IMR-90 (cell line): ENCODE data around the gene FABP2. TPM values are rescaled to one million over a fixed set of nuclear protein-coding genes. Genes with fewer than 3 reads are reported as not detected.

Experiments
- ATAC-seq: fragments of 200-7000 bp; cut with Tn5 transposase; 2 replicates; pipeline ENCODE4 v1.9.1; 2020; ENCODE audit warnings: low read depth, mild to moderate bottlenecking, moderate library complexity
- BruUV-seq: library from RNA; stranded (reverse); fragments of 400-500 nt; replicated peaks from 2 replicates; lab custom pipeline; 2021; lab: Mats Ljungman, UMichigan
- CTCF ChIA-PET: fragments of 300-600 bp; formaldehyde crosslinking; extraction: SDS; loops from one replicate; lab custom pipeline; 2021; ENCODE audit warnings: antibody characterized with exemption; lab: Yijun Ruan, JAX
- POLR2A ChIA-PET: fragments of 300-600 bp; sonication (Branson Sonifier 250); formaldehyde crosslinking; loops from one replicate; lab custom pipeline; 2022; ENCODE audit warnings: antibody characterized with exemption; ENCODE audit not compliant: unreplicated experiment; lab: Charles Lee
- DNase-seq: peaks from one replicate; pipeline ENCODE4 v3.0.0; 2013
- H2AFZ ChIP-seq: replicated peaks from 2 replicates; pipeline ENCODE3; 2013; ENCODE audit warnings: low read length, mild to moderate bottlenecking; ENCODE audit not compliant: poor library complexity
- H2AK5ac ChIP-seq: 2 replicates; pipeline ENCODE4 v1.6.1; 2013; ENCODE audit warnings: low read depth, low read length, inconsistent platforms
- H2AK9ac ChIP-seq: replicated peaks from 2 replicates; pipeline ENCODE3; 2013; ENCODE audit warnings: mild to moderate bottlenecking, low read depth, low read length, moderate library complexity; ENCODE audit not compliant: poor library complexity
- H2BK120ac ChIP-seq: 2 replicates; pipeline ENCODE4 v1.6.1; 2013; ENCODE audit warnings: low read depth, low read length, inconsistent platforms
- H2BK15ac ChIP-seq: 3 replicates; pipeline ENCODE4 v1.6.1; 2013; ENCODE audit warnings: low read depth, low read length, inconsistent platforms
- H2BK20ac ChIP-seq: 2 replicates; pipeline ENCODE4 v1.6.1; 2013; ENCODE audit warnings: low read depth, mild to moderate bottlenecking, inconsistent platforms, low read length, moderate library complexity
- H2BK5ac ChIP-seq: 2 replicates; pipeline ENCODE4 v1.6.1; 2013; ENCODE audit warnings: mild to moderate bottlenecking, low read depth, low read length, inconsistent platforms; ENCODE audit not compliant: poor library complexity, severe bottlenecking
- H3K14ac ChIP-seq: replicated peaks from 2 replicates; pipeline ENCODE4 v1.6.1; 2013; ENCODE audit warnings: low read depth, low read length, inconsistent platforms
- H3K18ac ChIP-seq: 2 replicates; pipeline ENCODE4 v1.6.1; 2013; ENCODE audit warnings: low read depth, low read length, control low read depth
- H3K23ac ChIP-seq: 2 replicates; pipeline ENCODE4 v1.6.1; 2013; ENCODE audit warnings: low read depth, low read length, inconsistent platforms
- H3K27ac ChIP-seq: 2 replicates; pipeline ENCODE4 v1.5.1; 2013; ENCODE audit warnings: mild to moderate bottlenecking, control low read depth, low read length; ENCODE audit not compliant: insufficient read depth
- H3K27me3 ChIP-seq: 2 replicates; pipeline ENCODE4 v1.6.1; 2013; ENCODE audit warnings: low read length; ENCODE audit not compliant: control insufficient read depth, insufficient read depth
- H3K36me3 ChIP-seq: 2 replicates; pipeline ENCODE4 v1.6.1; 2013; ENCODE audit warnings: low read length, mixed read lengths; ENCODE audit not compliant: control insufficient read depth, insufficient read depth
- H3K4ac ChIP-seq: 2 replicates; pipeline ENCODE4 v1.6.1; 2013; ENCODE audit warnings: low read depth, low read length, inconsistent platforms
- H3K4me1 ChIP-seq: 2 replicates; pipeline ENCODE4 v1.6.1; 2013; ENCODE audit warnings: low read length, mixed read lengths; ENCODE audit not compliant: control insufficient read depth, insufficient read depth
- H3K4me2 ChIP-seq: 2 replicates; pipeline ENCODE4 v1.6.1; 2013; ENCODE audit warnings: low read depth, mild to moderate bottlenecking, control low read depth, low read length, moderate library complexity
- H3K4me3 ChIP-seq: 2 replicates; pipeline ENCODE4 v1.5.1; 2013; ENCODE audit warnings: low read depth, mild to moderate bottlenecking, control low read depth, low read length, moderate library complexity; ENCODE audit not compliant: insufficient read depth
- H3K56ac ChIP-seq: 2 replicates; pipeline ENCODE4 v1.6.1; 2013; ENCODE audit warnings: low read length, inconsistent platforms; ENCODE audit not compliant: insufficient read depth; ENCODE audit errors: extremely low read depth
- H3K79me1 ChIP-seq, 2 experiments: 2 replicates each; pipeline ENCODE4 v1.6.1; 2013; ENCODE audit warnings: low read length in 2 of 2, inconsistent platforms in 1 of 2, low read depth in 1 of 2
- H3K9ac ChIP-seq: 2 replicates; pipeline ENCODE4 v1.6.1; 2013; ENCODE audit warnings: low read depth, low read length, control low read depth
- H3K9me1 ChIP-seq: 2 replicates; pipeline ENCODE4 v1.6.1; 2013; ENCODE audit warnings: low read length, inconsistent platforms; ENCODE audit not compliant: insufficient read depth
- H3K9me3 ChIP-seq: 2 replicates; pipeline ENCODE4 v1.6.1; 2013; ENCODE audit warnings: low read length; ENCODE audit not compliant: control insufficient read depth, insufficient read depth
- H4K20me1 ChIP-seq: 2 replicates; pipeline ENCODE4 v1.6.1; 2013; ENCODE audit warnings: low read length, inconsistent platforms; ENCODE audit not compliant: insufficient read depth
- H4K5ac ChIP-seq: 2 replicates; pipeline ENCODE4 v1.6.1; 2013; ENCODE audit warnings: mild to moderate bottlenecking, low read depth, low read length, control low read depth
- H4K8ac ChIP-seq, 2 experiments: 2 replicates each; pipeline ENCODE4 v1.6.1; 2013; ENCODE audit warnings: low read depth in 2 of 2, low read length in 2 of 2, control low read depth in 1 of 2, inconsistent platforms in 1 of 2
- H4K91ac ChIP-seq: 2 replicates; pipeline ENCODE4 v1.6.1; 2013; ENCODE audit warnings: low read depth, low read length, inconsistent platforms; ENCODE audit not compliant: insufficient read depth
- CHD1 ChIP-seq: IDR thresholded peaks from 2 replicates; pipeline ENCODE4 v1.6.1; 2012; ENCODE audit warnings: low read depth, low read length, improper control_type of control experiment
- ELK1 ChIP-seq: fragments of 150-350 bp; IDR thresholded peaks from 2 replicates; pipeline ENCODE4 v1.6.1; 2016; ENCODE audit warnings: low read depth, mild to moderate bottlenecking, low read length, moderate library complexity, borderline replicate concordance
- FOS ChIP-seq: fragments of 150-350 bp; IDR thresholded peaks from 2 replicates; pipeline ENCODE4 v1.6.1; 2016; ENCODE audit warnings: low read depth, low read length
- MAFK ChIP-seq: IDR thresholded peaks from 2 replicates; pipeline ENCODE4 v1.6.1; 2012; ENCODE audit warnings: low read depth, low read length, improper control_type of control experiment
- MXI1 ChIP-seq: IDR thresholded peaks from 2 replicates; pipeline ENCODE4 v1.6.1; 2012; ENCODE audit warnings: low read depth, mild to moderate bottlenecking, low read length, moderate library complexity, borderline replicate concordance
- NFE2L2 ChIP-seq: fragments of 150-350 bp; IDR thresholded peaks from 2 replicates; pipeline ENCODE4 v1.6.1; 2016; ENCODE audit warnings: low read depth, mild to moderate bottlenecking, low read length
- RAD21 ChIP-seq: IDR thresholded peaks from 2 replicates; pipeline ENCODE4 v1.6.1; 2012; ENCODE audit warnings: low read length, improper control_type of control experiment
- RFX5 ChIP-seq: IDR thresholded peaks from 2 replicates; pipeline ENCODE4 v1.8.0; 2012; ENCODE audit warnings: low read depth, mild to moderate bottlenecking, low read length, moderate library complexity
- SMC3 ChIP-seq: fragments of 150-350 bp; IDR thresholded peaks from 2 replicates; pipeline ENCODE4 v1.6.1; 2016; ENCODE audit warnings: low read depth, mild to moderate bottlenecking, antibody characterized with exemption, low read length, moderate library complexity
- dilution Hi-C: fragments of 300-500 bp; cut with HindIII; formaldehyde crosslinking; loops from one replicate; pipeline ENCODE4 v1.14.3; 2018; ENCODE audit warnings: low sequenced_read_pairs; ENCODE audit not compliant: unreplicated experiment
- in situ Hi-C: fragments of 300-500 bp; cut with MboI; formaldehyde crosslinking; loops from 3 replicates; pipeline ENCODE4 v1.14.3; 2019; ENCODE audit warnings: low sequenced_read_pairs, inconsistent platforms, mixed read lengths
- intact Hi-C: fragments of 100-400 bp; cut with micrococcal nuclease; formaldehyde crosslinking; loops from 2 replicates; pipeline ENCODE4 v1.10.0; 2022
- polyA plus RNA-seq, 3 experiments: library from polyadenylated mRNA; depleted of rRNA; stranded (reverse); fragments of >200 nt; gene quantifications; 2 replicates each; pipeline ENCODE4 v1.2.3, GENCODE V29; 2012; ENCODE audit warnings: low replicate concordance in 1 of 3
- total RNA-seq: library from RNA; depleted of rRNA; stranded (reverse); fragments of >200 nt; gene quantifications from 2 replicates; pipeline ENCODE4 v1.2.3, GENCODE V29; 2012
- TF ChIP-seq, protein P1 (sequence below): fragments of 150-350 bp; IDR thresholded peaks from 2 replicates; pipeline ENCODE4 v1.6.1; 2017; ENCODE audit warnings: mild to moderate bottlenecking, antibody characterized with exemption, low read length, low read depth

Gene FABP2
- total and polyA plus RNA-seq, 2 of the 4 experiments (the other 2 are of a cell fraction), result not detected

GRCh38 chr4:119307606-119308005 lies 14.3 kb downstream of the FABP2 start:
- H3K23ac ChIP-seq, result no peak overlapping the region
- no peak for DNase-seq
- H2BK5ac ChIP-seq, result no peak overlapping the region

More at GRCh38 chr4:119307606-119308005, 14.3 kb downstream of the FABP2 start:
- in situ Hi-C loops, result no loop called here
- no peak overlapping the region for H3K18ac ChIP-seq
- H2AK5ac ChIP-seq, result no peak overlapping the region
- H3K4ac ChIP-seq, result no peak overlapping the region
- H3K14ac ChIP-seq, result no peak overlapping the region
- H3K4me3 ChIP-seq, result no peak overlapping the region
- H2BK20ac ChIP-seq, result no peak overlapping the region
- no peak overlapping the region for H4K8ac ChIP-seq
- H4K91ac ChIP-seq, result no peak overlapping the region
- no peak overlapping the region for H2BK120ac ChIP-seq
- no TSS peak for BruUV-seq
- no peaks in the 10 kb centered on the region for H3K36me3 ChIP-seq
- H3K4me1 ChIP-seq, result no peaks in the 10 kb centered on the region
- no peak overlapping the region for H2BK15ac ChIP-seq
- H3K79me1 ChIP-seq, result no peaks in the 10 kb centered on the region
- no peaks in the 10 kb centered on the region for H3K9me3 ChIP-seq
- no peak overlapping the region for H3K9ac ChIP-seq
- CTCF ChIA-PET, result no interaction called here
- TF ChIP-seq RAD21 (no peak), FOS (no peak), ELK1 (no peak), SMC3 (no peak), MXI1 (no peak), MAFK (no peak), RFX5 (no peak), CHD1 (no peak), NFE2L2 (no peak)
- TF ChIP-seq, protein P1, sequence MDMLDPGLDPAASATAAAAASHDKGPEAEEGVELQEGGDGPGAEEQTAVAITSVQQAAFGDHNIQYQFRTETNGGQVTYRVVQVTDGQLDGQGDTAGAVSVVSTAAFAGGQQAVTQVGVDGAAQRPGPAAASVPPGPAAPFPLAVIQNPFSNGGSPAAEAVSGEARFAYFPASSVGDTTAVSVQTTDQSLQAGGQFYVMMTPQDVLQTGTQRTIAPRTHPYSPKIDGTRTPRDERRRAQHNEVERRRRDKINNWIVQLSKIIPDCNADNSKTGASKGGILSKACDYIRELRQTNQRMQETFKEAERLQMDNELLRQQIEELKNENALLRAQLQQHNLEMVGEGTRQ, result no peak
- no peak overlapping the region for H3K56ac ChIP-seq
- intact Hi-C loops, result no loop called here
- dilution Hi-C loops, result no loop called here
- no peaks in the 10 kb centered on the region for H3K27me3 ChIP-seq
- POLR2A ChIA-PET, result no interaction called here
- no peak for ATAC-seq
- no peaks in the 10 kb centered on the region for H4K20me1 ChIP-seq
- H3K4me2 ChIP-seq, result no peak overlapping the region
- H2AFZ ChIP-seq, result no peak overlapping the region
- H4K5ac ChIP-seq, result no peak overlapping the region
- no peaks in the 10 kb centered on the region for H3K9me1 ChIP-seq
- no peak overlapping the region for H3K27ac ChIP-seq
- H2AK9ac ChIP-seq, result no peak overlapping the region
